ELF-1 (cell line): ENCODE results near the gene IST1.
"Not testable (repeated sequence)": the region's sequence is repeated elsewhere in the genome, so short reads cannot be mapped to it uniquely, and the experiment has no call there.

Source experiments
- DNase-seq: peaks from one replicate; pipeline ENCODE4 v3.0.0-alpha.2; 2016; ENCODE audit warnings: low read depth, low spot score

The IST1 gene

GRCh38 chr16:71894921-71895678 is at the start of gene IST1:
Gene IST1 (plus strand): TSS chr16:71895531. CDS start chr16:71915641, 20,110 bp downstream.
- peak; percentile 98 for DNase-seq

GRCh38 chr16:71845639-71846430 is 49.5 kb upstream of the IST1 start, which contains the start of gene ATXN1L:
Gene ATXN1L (plus strand): TSS chr16:71845976. CDS start chr16:71849741, 3,765 bp downstream.
- DNase-seq, result peak; percentile 89

GRCh38 chr16:71846431-71846830 is 48.9 kb upstream of the IST1 start:
- peak; percentile 30 for DNase-seq

GRCh38 chr16:71847096-71847495 is 48.2 kb upstream of the IST1 start:
- DNase-seq, result no peak

GRCh38 chr16:71848622-71849021 is 46.7 kb upstream of the IST1 start:
- DNase-seq, result no peak

- no peak for DNase-seq
Observed at GRCh38 chr16:71851746-71852145, 43.6 kb upstream of the IST1 start.

- no peak for DNase-seq
Observed at GRCh38 chr16:71852158-71852557, 43.2 kb upstream of the IST1 start.

- DNase-seq, result no peak
Observed at GRCh38 chr16:71852561-71852960, 42.8 kb upstream of the IST1 start.

GRCh38 chr16:71853413-71853812 is 41.9 kb upstream of the IST1 start:
- no peak for DNase-seq

GRCh38 chr16:71854369-71854948 is 40.9 kb upstream of the IST1 start:
- DNase-seq, result no peak

- no peak for DNase-seq
Observed at GRCh38 chr16:71855937-71856662, 39.2 kb upstream of the IST1 start.

- no peak for DNase-seq
Observed at GRCh38 chr16:71859762-71860521, 35.4 kb upstream of the IST1 start.

- DNase-seq, result no peak
Observed at GRCh38 chr16:71863995-71864394, 31.3 kb upstream of the IST1 start.

GRCh38 chr16:71865173-71865863 is 30.0 kb upstream of the IST1 start:
- DNase-seq, result no peak

GRCh38 chr16:71867175-71867574 is 28.2 kb upstream of the IST1 start:
- DNase-seq, result not testable (repeated sequence)

- DNase-seq, result peak; percentile 58
Observed at GRCh38 chr16:71867939-71868338, 27.4 kb upstream of the IST1 start.

- DNase-seq, result no peak
Observed at GRCh38 chr16:71869089-71869488, 26.2 kb upstream of the IST1 start.

- DNase-seq, result no peak
Observed at GRCh38 chr16:71870818-71871217, 24.5 kb upstream of the IST1 start.

GRCh38 chr16:71873199-71873598 is 22.1 kb upstream of the IST1 start:
- no peak for DNase-seq

- no peak for DNase-seq
Observed at GRCh38 chr16:71878911-71879310, 16.4 kb upstream of the IST1 start.
